K562 (cell line): ENCODE data around the gene LTA. TPM values are rescaled to one million over a fixed set of nuclear protein-coding genes. Genes with fewer than 3 reads are reported as not detected.

Experiments used
- BRD9 ChIP-seq: fragments of 450-650 bp; IDR thresholded peaks from 2 replicates; pipeline ENCODE4 v1.6.1; 2018; ENCODE audit warnings: low read depth; ENCODE audit not compliant: partially characterized antibody
- CHAMP1 ChIP-seq: fragments of 450-650 bp; IDR thresholded peaks from 2 replicates; pipeline ENCODE4 v1.6.1; 2016; ENCODE audit warnings: mild to moderate bottlenecking
- CREM ChIP-seq: IDR thresholded peaks from 2 replicates; pipeline ENCODE4 v1.6.1; 2014; ENCODE audit warnings: antibody characterized with exemption, low read depth
- CXXC5 ChIP-seq: fragments of 250-450 bp; sonication (Bioruptor Pico); IDR thresholded peaks from 2 replicates; pipeline ENCODE4 v1.8.0; 2022; ENCODE audit warnings: inconsistent platforms, mild to moderate bottlenecking, moderate library complexity
- DLX4 ChIP-seq: fragments of 250-450 bp; sonication (Bioruptor Pico); IDR thresholded peaks from 2 replicates; pipeline ENCODE4 v1.6.1; 2021; ENCODE audit warnings: mild to moderate bottlenecking
- ETV5 ChIP-seq: sonication (generic); formaldehyde crosslinking; IDR thresholded peaks from 2 replicates; pipeline ENCODE4 v1.4.0; 2020; ENCODE audit warnings: low read depth, mild to moderate bottlenecking, missing genetic modification reagents
- GMEB1 ChIP-seq: fragments of 250-450 bp; sonication (Bioruptor Pico); IDR thresholded peaks from 2 replicates; pipeline ENCODE4 v1.4.0; 2020; ENCODE audit warnings: mild to moderate bottlenecking
- MAX ChIP-seq: sonication (generic); formaldehyde crosslinking; IDR thresholded peaks from 2 replicates; pipeline ENCODE4 v1.9.0; 2022; ENCODE audit warnings: mild to moderate bottlenecking, missing genetic modification reagents
- MLLT1 ChIP-seq, 2 experiments: fragments of 450-650 bp; IDR thresholded peaks; 2 replicates each; pipeline ENCODE4 v1.6.1; 2016
- NEUROD1 ChIP-seq: fragments of 150-350 bp; IDR thresholded peaks from 2 replicates; pipeline ENCODE4 v1.6.1; 2014; ENCODE audit warnings: borderline replicate concordance, low read length, low read depth; ENCODE audit not compliant: partially characterized antibody
- NFXL1 ChIP-seq: fragments of 450-650 bp; formaldehyde crosslinking; IDR thresholded peaks from 2 replicates; pipeline ENCODE4 v1.4.0; 2021; ENCODE audit warnings: mild to moderate bottlenecking
- RBM15 ChIP-seq: fragments of 200-400 bp; formaldehyde crosslinking; IDR thresholded peaks from 2 replicates; pipeline ENCODE4 v1.6.1; 2018; ENCODE audit warnings: mild to moderate bottlenecking, low read length, moderate library complexity; ENCODE audit not compliant: insufficient read depth
- ZNF253 ChIP-seq: fragments of 250-450 bp; sonication (Bioruptor Pico); conservative IDR thresholded peaks from 2 replicates; pipeline ENCODE4 v1.6.1; 2021; ENCODE audit warnings: mild to moderate bottlenecking
- ZNF311 ChIP-seq: fragments of 250-450 bp; sonication (Bioruptor Pico); IDR thresholded peaks from 2 replicates; pipeline ENCODE4 v1.4.0; 2020; ENCODE audit warnings: mild to moderate bottlenecking, moderate library complexity
- ZNF639 ChIP-seq, 2 experiments: fragments of 200-800 bp in 1 of 2; sonication (Bioruptor generic) in 1 of 2; sonication (generic) in 1 of 2; formaldehyde crosslinking in 1 of 2; IDR thresholded peaks in 1 of 2; conservative IDR thresholded peaks in 1 of 2; 2 replicates each; pipeline versions ENCODE4 v1.5.0 to v1.6.1; 2016 to 2020; ENCODE audit warnings: missing compliant biosample characterization in 1 of 2, missing genetic modification characterization in 1 of 2, missing genetic modification reagents in 1 of 2
- polyA plus RNA-seq, 8 experiments: library from polyadenylated mRNA; depleted of rRNA in 4 of 8; stranded (reverse) in 5 of 8; unstranded in 3 of 8; fragments of >200 nt; fragmentation: Nextera tagmentation in 2 of 8; fragmentation: Illumina TruSeq in 1 of 8; extraction: Ambion mirVana in 2 of 8; extraction: Trizol in 1 of 8; gene quantifications; 2 replicates each; pipeline versions ENCODE4 v1.2.1 to v1.2.3, GENCODE V29; 2011 to 2014; ENCODE audit warnings: inconsistent platforms in 1 of 8, missing spikeins in 1 of 8
- total RNA-seq, 7 experiments: library from RNA; depleted of rRNA in 6 of 7; stranded (reverse); fragments of >200 nt in 6 of 7; fragmentation: Illumina TruSeq in 2 of 7; extraction: Trizol in 2 of 7; gene quantifications; 2 replicates each; pipeline versions ENCODE4 v1.2.1 to v1.2.3, GENCODE V29; 2011 to 2021; ENCODE audit warnings: low replicate concordance in 1 of 7

The LTA gene
- total and polyA plus RNA-seq, 9 of the 15 experiments (the other 6 are each of a cell fraction or from before 2014, with no cell fraction given), result 0.80 TPM; not detected in 8

- TF ChIP-seq GMEB1 (no peak), ZNF311 (CRISPR knock-in tag) (no peak), MLLT1 (IDR thresholded peaks at IDR 0.05) (no peak), CREM (0 out of 2 replicates have a peak, but pooled peaks have one; percentile 39), ZNF639 (CRISPR knock-in tag; conservative IDR thresholded peaks at IDR 0.05 in 1 of 2, IDR thresholded peaks at IDR 0.05 in 1 of 2) (peak in 1 of 2 experiments; percentile 49; a peak in 1 of 4 replicates), BRD9 (no peak), DLX4 (no peak), CHAMP1 (no peak), MAX (CRISPR knock-in tag) (no peak), RBM15 (no peak), NEUROD1 (peak; percentile 63), NFXL1 (CRISPR knock-in tag) (no peak), ZNF253 (CRISPR knock-in tag) (no peak), CXXC5 (CRISPR knock-in tag) (peak; percentile 61), ETV5 (CRISPR knock-in tag) (peak; percentile 73; the same call in 1 of the 2 replicates)
Observed at GRCh38 chr6:31559958-31560696, 12.0 kb upstream of the LTA start (continued).
